ENCODE data around the gene CLSTN1.
"Not testable (repeated sequence)": the region's sequence is repeated elsewhere in the genome, so short reads cannot be mapped to it uniquely, and the experiment has no call there.

Gene CLSTN1

GRCh38 chr1:9807541-9807940 is 16.2 kb downstream of the CLSTN1 start:
- TF ChIP-seq, protein P1, sequence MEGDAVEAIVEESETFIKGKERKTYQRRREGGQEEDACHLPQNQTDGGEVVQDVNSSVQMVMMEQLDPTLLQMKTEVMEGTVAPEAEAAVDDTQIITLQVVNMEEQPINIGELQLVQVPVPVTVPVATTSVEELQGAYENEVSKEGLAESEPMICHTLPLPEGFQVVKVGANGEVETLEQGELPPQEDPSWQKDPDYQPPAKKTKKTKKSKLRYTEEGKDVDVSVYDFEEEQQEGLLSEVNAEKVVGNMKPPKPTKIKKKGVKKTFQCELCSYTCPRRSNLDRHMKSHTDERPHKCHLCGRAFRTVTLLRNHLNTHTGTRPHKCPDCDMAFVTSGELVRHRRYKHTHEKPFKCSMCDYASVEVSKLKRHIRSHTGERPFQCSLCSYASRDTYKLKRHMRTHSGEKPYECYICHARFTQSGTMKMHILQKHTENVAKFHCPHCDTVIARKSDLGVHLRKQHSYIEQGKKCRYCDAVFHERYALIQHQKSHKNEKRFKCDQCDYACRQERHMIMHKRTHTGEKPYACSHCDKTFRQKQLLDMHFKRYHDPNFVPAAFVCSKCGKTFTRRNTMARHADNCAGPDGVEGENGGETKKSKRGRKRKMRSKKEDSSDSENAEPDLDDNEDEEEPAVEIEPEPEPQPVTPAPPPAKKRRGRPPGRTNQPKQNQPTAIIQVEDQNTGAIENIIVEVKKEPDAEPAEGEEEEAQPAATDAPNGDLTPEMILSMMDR (IDR thresholded peaks at IDR 0.05; ENCODE audit: extremely low read depth, insufficient read depth, missing control alignments) = no peak
- no peak for DNase-seq (ENCODE audit: low spot score)
- in situ Hi-C loops (cut with MboI; ENCODE audit: low pct_unique_long_range_greater_than_20kb, low sequenced_read_pairs, unreplicated experiment) = no loop called here

- in situ Hi-C loops (cut with MboI; ENCODE audit: low pct_unique_long_range_greater_than_20kb, low sequenced_read_pairs, unreplicated experiment); DNase-seq (ENCODE audit: low spot score): not testable (repeated sequence)
Measured at GRCh38 chr1:9805972-9806371, 17.8 kb downstream of the CLSTN1 start.

- TF ChIP-seq, protein P1 (IDR thresholded peaks at IDR 0.05; ENCODE audit: extremely low read depth, insufficient read depth, missing control alignments) = no peak
- in situ Hi-C loops (cut with MboI; ENCODE audit: low pct_unique_long_range_greater_than_20kb, low sequenced_read_pairs, unreplicated experiment) = no loop called here
Measured at GRCh38 chr1:9805006-9805508, 18.7 kb downstream of the CLSTN1 start.

GRCh38 chr1:9803003-9803918 is 20.5 kb downstream of the CLSTN1 start:
- in situ Hi-C loops (cut with MboI; ENCODE audit: low pct_unique_long_range_greater_than_20kb, low sequenced_read_pairs, unreplicated experiment); DNase-seq (ENCODE audit: low spot score): not testable (repeated sequence)

More at GRCh38 chr1:9805006-9805508, 18.7 kb downstream of the CLSTN1 start:
- no peak for DNase-seq (ENCODE audit: low spot score)

GRCh38 chr1:9801909-9802308 is 21.9 kb downstream of the CLSTN1 start:
- no peak for DNase-seq (ENCODE audit: low spot score)
- TF ChIP-seq, protein P1 (IDR thresholded peaks at IDR 0.05; ENCODE audit: extremely low read depth, insufficient read depth, missing control alignments) = no peak
- in situ Hi-C loops (cut with MboI; ENCODE audit: low pct_unique_long_range_greater_than_20kb, low sequenced_read_pairs, unreplicated experiment) = no loop called here

DNA sequence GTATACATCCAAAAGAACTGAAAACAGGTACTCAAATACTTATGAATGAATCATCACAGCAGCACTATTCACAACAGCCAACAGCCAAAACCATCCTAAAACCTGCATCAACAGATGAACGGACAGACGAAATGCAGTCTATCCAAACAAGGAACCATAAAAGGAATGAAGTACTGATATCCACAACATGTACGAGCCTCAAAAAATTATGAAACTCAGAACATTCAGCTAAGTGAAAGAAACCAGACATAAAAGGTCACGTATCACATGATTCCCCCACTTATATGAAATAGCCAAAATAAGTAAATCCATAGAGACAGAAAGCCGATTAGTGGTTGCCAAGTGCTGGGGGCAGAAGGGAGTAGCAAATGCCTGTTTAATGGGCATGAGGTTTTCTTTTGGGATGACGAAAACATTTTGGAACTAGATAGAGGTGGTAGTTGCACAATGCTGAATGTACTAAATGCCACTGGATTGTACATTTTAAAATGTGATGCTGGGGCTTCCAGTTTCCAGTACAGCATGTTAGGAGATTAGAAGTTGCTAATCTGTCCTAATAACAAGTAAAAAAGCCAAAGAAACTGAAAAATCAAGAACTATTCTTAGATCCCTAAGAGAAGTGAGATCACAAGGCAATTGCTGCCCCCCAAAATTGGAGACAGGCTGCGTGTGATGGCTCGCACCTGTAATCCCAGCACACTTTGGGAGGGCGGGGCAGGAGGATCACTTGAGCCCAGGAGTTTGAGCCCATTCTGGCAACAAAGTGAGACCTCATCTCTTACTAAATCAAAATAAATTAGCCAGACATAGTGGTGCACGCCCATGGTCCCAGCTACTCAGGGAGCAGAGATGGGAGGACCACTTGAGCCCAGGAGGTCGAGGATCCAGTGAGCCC is 25.3 kb downstream of the CLSTN1 start:
- TF ChIP-seq, protein P1 (IDR thresholded peaks at IDR 0.05; ENCODE audit: extremely low read depth, insufficient read depth, missing control alignments) = no peak
- in situ Hi-C loops (cut with MboI; ENCODE audit: low pct_unique_long_range_greater_than_20kb, low sequenced_read_pairs, unreplicated experiment) = no loop called here
- DNase-seq (ENCODE audit: low spot score) = no peak

DNA sequence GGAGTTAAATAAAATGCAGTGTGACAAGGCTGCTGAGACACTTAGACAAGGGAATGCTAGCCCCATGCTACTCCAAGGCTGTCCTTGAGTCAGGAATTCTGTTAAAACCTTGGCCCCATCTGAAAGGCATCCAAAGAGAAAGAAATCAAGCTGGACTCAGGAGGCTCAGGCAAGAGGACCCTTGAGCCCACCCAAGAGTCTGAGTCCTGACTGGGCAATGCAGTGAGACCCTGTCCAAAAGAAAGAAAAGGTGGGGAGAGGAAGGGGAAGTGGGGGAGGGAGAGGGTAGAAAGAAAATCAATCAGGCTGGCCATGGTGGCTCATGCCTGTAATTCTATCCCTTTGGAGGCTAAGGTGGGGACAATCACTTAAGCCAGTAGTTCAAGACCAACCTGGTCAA is 26.7 kb downstream of the CLSTN1 start:
- TF ChIP-seq, protein P1 (IDR thresholded peaks at IDR 0.05; ENCODE audit: extremely low read depth, insufficient read depth, missing control alignments) = no peak
- DNase-seq (ENCODE audit: low spot score) = no peak
- in situ Hi-C loops (cut with MboI; ENCODE audit: low pct_unique_long_range_greater_than_20kb, low sequenced_read_pairs, unreplicated experiment) = no loop called here

All from GM13977 (cell line).